ENCODE measurements around the gene EIF4G1.
A peak's percentile ranks its signal among the peaks of the same experiment; 100 is the strongest.

EIF4G1 gene

GRCh38 chr3:184350618-184351017 lies 36.2 kb downstream of the EIF4G1 start:
- DNase-seq (ENCODE audit: low read depth in 2 of 2): no peak

DNA sequence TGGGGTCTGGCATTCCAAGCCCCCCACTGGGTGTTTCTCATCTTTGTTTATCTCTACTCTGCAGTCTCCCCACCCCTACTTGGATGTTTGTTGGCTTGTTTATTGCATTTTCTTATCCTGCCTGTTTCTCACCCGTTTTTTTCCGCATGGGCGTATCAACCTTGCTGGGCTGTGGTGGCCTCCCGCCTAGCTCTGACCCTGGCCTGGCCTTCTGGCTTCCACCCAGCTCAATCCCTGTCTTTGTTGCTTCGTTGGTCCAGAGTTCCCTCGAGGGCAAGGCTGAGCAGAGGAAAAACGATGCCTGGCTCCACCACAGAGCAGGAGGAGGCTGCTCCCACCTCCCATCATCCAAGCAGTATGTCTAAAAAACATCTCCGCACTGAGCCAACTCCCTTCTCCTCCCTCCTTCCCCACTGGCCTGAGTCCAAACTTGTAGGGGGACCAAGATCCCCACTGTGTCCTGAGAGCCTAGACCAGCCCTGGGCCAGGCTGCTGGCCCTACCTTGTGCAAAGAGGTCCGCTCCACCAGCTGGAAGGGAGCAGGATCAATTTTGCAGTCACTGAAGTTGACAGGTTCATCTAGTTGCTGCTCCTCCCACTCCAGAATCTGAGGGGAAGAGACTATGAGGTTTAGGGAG lies 37.2 kb downstream of the EIF4G1 start:
- no peak for DNase-seq (ENCODE audit: low read depth in 2 of 2)

DNA sequence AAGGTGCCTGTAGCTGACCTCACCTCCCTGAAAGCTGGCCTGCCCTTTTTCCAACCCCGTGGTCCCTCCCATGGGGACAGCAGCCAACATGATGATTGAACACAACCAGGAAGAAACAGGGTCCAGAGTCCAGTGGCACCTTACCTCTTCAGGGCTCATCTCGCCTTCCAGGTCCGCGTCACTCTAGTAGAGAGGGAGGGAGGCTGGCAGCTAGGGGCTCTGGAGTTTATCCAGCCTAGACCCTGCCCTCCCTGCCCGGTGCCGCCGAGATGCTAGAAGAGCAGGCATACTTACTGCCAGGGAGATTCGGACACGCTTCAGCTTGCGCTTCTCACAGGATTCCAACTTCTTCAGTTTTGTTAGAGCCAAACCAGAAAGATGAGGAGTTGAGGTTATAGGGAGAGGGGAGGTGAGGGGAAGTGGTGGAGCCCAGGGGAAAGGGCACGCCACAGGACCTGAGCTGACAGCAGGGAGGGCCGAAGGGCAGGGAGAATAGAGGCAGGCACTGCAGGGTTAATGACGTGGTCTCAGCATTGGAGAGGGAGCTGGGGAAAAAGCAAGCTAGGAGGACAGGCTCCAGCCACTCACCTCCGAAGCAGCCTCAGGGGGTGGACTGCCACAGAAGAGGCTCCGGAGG lies 37.9 kb downstream of the EIF4G1 start:
- no peak for DNase-seq (ENCODE audit: low read depth in 2 of 2)

DNA sequence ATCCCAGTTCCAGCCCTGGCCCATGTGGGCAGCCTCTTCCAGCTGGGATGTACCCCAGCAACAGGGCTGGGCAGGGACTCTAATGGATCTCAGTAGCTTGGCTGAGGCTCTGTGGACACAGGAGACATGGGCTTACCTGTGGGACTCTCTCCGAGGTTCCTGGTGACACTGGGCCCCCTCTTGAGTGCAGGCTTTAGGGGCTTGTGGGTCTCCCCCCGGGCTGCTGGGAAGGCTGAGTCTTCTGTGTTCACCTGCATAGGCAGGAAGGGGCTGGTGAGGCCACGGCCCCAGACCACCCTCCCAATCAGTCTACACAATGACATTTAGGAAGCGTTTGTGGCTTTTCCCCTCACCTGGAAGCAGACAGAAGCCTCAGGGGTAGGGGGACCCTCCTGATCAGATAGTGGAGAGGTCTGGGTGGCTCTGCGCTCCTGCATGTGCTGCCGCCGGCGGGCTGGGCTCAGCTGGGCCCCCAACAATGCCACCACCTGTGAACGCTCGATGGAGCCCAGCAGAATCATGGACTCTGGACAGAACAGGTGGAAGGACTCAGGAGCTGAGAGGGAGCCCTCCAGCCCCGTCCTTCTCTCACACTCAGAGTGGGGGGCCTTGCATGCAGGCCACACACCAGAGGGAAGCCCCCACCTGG lies 38.6 kb downstream of the EIF4G1 start:
- no peak for DNase-seq (ENCODE audit: low read depth in 2 of 2)

DNA sequence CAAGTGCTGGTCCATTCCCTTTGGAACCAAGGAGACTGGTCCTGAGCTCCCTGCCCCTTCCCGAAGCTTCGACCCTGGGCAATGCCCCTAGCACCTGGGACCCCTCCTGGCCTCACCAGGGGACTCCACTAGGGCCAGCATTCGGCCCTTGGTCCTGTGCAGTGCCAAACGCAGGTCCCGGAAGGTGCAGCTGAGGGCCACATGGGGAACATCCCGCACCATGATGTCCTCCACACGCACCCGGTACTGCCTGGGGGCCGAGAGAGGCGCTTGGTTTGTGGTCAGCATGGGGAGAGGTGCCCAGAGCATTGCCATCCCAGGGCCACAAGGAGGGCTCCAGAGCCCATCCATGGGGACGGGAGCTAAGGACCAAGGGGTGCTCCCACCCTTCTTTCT lies 39.1 kb downstream of the EIF4G1 start:
- no peak for DNase-seq (ENCODE audit: low read depth in 2 of 2)

GRCh38 chr3:184354121-184354728 lies 39.8 kb downstream of the EIF4G1 start:
- DNase-seq (ENCODE audit: low read depth in 2 of 2): peak; percentile 29 to 42

DNA sequence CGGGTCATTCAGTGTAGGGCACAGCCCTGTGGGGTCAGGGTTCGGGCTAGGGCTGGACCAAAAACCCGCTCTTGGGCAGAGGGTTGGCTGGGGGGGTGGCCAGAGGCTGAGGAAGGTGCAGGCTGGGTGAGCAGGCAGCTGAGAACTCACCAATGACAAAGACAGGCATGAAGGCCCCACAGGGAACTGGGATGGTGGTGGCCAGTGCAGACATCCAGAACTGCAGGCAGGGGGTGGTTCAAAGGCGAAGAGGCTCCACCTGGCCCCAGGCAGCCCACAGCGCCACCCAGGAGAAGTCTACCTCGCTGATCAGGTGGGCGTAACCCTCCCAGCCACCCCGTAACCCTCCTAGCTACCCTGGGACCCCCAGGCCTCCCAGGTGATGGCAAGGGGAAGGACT lies 40.3 kb downstream of the EIF4G1 start:
- DNase-seq (ENCODE audit: low read depth in 2 of 2): no peak

DNA sequence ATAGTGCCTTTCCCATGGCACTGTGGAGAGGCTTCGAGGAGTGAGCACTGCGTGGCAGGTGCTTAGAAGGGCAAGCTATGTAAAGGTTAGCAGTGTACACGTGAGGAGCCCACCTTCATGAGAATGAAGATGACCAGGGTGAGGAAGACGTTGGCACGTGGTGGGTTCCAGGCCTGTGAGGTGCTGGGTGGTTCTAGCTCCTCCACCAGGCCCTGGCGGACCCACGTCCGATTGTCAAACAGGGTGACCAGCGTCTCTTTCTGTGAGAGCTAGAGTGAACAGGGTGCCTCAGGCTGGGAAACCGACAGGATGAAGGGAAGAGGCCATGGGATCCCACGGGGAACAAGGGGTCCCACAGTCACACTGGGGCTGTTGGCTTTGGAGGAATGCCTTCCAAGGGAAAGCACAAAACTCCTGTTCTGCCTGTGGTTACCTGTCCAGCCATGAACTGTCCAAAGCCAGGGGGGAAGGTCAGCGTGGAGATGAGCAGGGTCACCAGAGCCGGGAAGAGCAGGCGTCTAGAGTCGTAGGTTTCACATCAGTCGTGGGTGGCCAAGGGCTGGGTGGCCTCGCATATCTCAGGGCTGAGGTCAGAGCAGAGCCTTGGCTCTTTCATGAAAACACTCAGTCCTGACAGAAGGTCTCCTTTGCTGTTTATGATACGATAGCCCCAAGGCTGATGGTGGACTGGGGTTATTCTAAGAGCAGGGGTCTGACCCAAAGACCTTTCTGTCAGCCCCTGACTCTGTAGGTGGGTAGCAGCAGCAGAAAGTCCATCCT lies 41.0 kb downstream of the EIF4G1 start:
- no peak for DNase-seq (ENCODE audit: low read depth in 2 of 2)

DNA sequence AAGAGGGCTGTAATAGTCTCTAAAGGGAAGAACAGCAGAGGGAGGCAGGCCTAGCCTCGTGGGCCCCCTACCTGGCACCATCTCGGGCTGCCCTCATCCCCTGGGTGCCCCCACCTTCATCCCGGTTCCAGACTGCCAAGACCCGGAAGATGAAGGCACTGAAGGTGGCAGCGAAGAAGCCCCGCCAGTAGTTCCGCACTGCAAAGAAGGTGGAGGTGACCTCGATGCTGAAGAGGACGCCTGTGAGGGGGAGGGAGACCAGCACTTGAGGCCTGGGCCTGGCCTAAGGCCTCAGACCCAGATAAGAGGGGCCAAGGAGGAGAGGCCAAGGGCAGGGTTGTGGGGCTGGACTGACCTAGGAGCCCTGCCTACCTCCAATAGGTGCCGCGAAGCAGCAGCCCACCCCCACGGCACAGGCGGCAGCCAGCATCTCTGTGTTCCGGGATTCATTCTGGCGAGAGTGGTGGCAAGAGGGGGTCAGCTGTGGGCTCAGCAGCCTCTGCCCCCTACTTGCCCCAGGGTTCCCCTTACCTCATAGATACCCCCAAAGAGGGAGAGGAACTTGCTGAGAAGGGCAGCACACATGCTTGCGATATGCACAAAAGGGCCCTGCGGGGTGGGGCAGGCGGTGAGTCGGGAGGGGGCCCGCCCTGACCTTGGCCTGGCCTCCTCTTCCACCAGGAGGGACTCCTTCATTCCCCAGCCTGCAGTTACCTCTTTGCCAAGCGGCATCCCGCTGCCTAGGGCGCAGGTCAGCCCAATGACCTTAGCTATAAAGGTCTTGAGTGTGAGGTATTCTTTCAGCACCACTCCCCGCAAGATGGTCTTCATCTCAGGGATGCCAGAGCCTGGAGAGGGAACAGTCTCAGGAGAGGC lies 43.1 kb downstream of the EIF4G1 start:
- DNase-seq (ENCODE audit: low read depth in 2 of 2): no peak

- no peak for DNase-seq (ENCODE audit: low read depth in 2 of 2)
Observed at GRCh38 chr3:184358124-184358767, 43.8 kb downstream of the EIF4G1 start.

DNA sequence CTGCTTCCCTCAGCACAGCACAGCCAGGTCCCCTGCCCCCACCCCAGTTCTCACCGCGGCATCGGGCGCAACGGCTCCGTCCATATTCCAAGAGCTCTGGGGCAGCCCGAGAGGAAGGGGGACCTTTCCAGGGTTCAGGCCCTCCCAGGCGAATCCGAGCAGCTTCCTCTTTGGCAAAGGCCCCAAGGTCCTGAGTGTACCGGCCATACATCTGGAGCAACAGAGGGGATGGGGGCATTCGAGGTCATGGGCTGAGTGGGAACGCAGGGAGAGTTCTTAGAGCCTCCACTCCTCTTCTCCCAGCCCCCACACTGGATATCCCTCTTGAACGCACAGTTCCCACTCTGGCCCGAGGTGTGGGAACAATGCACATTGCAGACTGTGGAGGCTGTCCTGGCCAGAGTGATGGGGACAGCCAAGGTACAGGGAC lies 44.5 kb downstream of the EIF4G1 start:
- no peak for DNase-seq (ENCODE audit: low read depth in 2 of 2)

GRCh38 chr3:184359610-184360009 lies 45.2 kb downstream of the EIF4G1 start:
- DNase-seq (ENCODE audit: low read depth in 2 of 2): no peak

DNA sequence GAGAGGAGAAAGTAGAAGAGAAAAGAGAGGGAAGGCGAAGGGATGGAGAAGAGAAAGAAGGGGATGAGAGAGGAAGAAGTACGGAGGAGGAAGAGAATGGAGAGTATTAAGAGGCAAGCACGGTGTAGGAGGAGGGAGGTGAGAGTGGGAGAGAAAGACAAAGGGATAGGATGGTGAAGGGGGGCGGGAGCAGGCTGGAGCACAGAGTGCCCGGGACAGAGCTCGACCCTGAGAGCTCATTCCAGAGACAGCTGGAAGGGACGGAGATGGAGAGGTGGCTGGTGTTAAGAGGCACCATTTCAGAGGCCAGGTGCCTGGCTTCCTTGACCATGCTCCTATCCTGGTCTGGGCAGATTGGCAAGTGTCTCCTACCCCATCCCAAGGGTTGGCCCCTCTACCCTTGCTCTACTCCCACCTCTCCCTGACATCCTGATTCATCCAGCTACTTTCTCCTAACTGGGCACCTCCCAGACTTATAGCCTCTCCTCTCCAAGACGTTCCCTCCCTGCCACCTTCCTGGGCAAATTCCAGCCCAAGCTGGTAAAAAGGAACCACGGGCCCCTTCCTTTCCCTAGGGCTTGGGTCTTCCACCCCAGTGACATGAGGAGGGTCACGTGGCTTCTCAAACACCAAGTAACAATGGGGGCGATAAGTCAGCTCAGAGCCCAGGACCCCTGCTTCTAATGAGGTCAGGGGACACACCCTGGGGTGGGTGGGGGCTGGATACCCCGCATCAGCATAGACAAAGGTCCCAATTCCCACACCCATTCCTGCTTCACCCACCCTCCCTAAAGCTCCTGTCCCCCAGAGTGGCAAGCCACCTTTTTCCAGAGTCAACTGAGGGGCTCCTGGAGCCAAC lies 45.9 kb downstream of the EIF4G1 start:
- DNase-seq (ENCODE audit: low read depth in 2 of 2): no peak

DNA sequence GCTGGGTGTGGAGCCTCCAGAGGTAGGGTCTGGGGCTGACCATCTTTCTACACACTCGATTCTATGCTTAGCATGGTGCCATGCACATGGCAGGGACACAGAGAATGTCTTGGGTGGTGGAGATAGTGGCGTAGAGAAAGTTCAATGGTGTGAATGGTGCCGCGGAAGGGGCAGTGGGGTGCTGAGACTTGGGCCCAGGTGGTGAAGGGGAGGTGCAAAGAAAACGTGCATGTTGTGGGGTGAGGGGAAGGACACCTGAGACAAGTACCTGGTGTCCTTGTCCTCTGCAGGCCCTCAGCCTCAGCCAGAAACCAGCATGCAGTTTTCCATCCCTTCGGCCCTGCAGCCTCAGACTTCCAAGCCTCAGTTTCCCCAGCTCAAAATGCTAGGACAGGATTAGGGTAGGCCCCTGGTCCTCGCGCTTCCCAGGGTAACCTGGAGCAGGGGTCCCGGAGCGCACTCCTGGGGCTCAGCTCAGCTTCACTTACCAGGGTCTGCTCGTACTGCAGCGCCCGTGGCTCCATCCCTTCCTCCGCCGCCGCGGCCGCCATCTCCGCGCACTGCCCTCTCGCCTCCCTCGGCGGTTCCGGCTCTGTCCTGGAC lies 46.6 kb downstream of the EIF4G1 start:
- DNase-seq (ENCODE audit: low read depth in 2 of 2): no peak

- DNase-seq (ENCODE audit: low read depth in 2 of 2): peak in 1 of 2 donors; percentile 37
Observed at GRCh38 chr3:184361532-184361931, 47.1 kb downstream of the EIF4G1 start, which contains the start of the genes CLCN2 and POLR2H. CLCN2 (minus strand) TSS chr3:184361605; CDS start chr3:184361479, 126 bp downstream. POLR2H (plus strand) TSS chr3:184361710; CDS start chr3:184363493, 1,783 bp downstream.

GRCh38 chr3:184361932-184362667 lies 47.7 kb downstream of the EIF4G1 start:
- DNase-seq (ENCODE audit: low read depth in 2 of 2): peak in 1 of 2 donors; percentile 20

GRCh38 chr3:184362668-184363546 lies 48.5 kb downstream of the EIF4G1 start:
- DNase-seq (ENCODE audit: low read depth in 2 of 2): peak; percentile 91 to 94

Measured in stimulated activated CD8-positive, alpha-beta memory T cell treated with anti-CD3 and anti-CD28 coated beads, Interleukin-7, amount 100 ng/mL, for 4 hours (primary cell).